ENCODE measurements around the gene TLE6. TPM values are rescaled to one million over a fixed set of nuclear protein-coding genes. Genes with fewer than 3 reads are reported as not detected.

The TLE6 gene
- total and polyA plus RNA-seq, 2 of the 8 experiments (the other 6 are each of a cell fraction or from before 2014, with no cell fraction given): 2.5 to 2.9 TPM

- CTCF ChIA-PET (ENCODE audit: partially characterized antibody): interaction anchor here (0.6 to 2.1 kb wide), 5 partner anchors 10 to 141 kb away, joined by 3 to 8 read pairs (median 4); no protein-coding TSS in a partner anchor
- H3K36me3 ChIP-seq (ENCODE audit: control insufficient read depth in 2 of 4, insufficient read depth in 4 of 4, low read length in 3 of 4): no peaks in the 10 kb centered on the region
- POLR2A ChIA-PET (ENCODE audit: partially characterized antibody): interaction anchor here (1.1 to 4.3 kb wide), 5 partner anchors 11 to 48 kb away, joined by 3 to 20 read pairs (median 4); partner anchors contain the start of gene TLE6
- H3K79me2 ChIP-seq (ENCODE audit: control insufficient read depth in 1 of 2, insufficient read depth in 2 of 2, low read length in 2 of 2): no peaks in the 10 kb centered on the region
- peaks cover 0 to 5% (median 2%) of the 10 kb centered on the region in 4 experiments; a peak in 2 of 7 replicates for H3K27me3 ChIP-seq (replicated peaks in 1 of 4; ENCODE audit: control insufficient read depth in 3 of 4, extremely low read depth in 1 of 4, insufficient read depth in 3 of 4, low read length in 3 of 4)
- no peak overlapping the region for H4K5ac ChIP-seq (ENCODE audit: insufficient read length, low read depth, low read length)
- no peak overlapping the region for H2BK20ac ChIP-seq (ENCODE audit: low read length)
- DNase-seq (ENCODE audit: low read depth in 1 of 2, low spot score in 2 of 2) (no peak), FAIRE-seq (no peak)
- peaks cover 3 to 23% (median 18%) of the 10 kb centered on the region in 4 experiments for H3K4me1 ChIP-seq (replicated peaks in 1 of 4; ENCODE audit: control insufficient read depth in 3 of 4, insufficient read depth in 4 of 4, low read length in 3 of 4)
- H3K4me2 ChIP-seq (ENCODE audit: insufficient read depth in 1 of 2, low read depth in 2 of 2, low read length in 2 of 2): peak overlapping the region; percentile 55 to 65; a peak in 1 of 4 replicates
- H3K56ac ChIP-seq (replicated peaks; ENCODE audit: insufficient read length, low read depth, low read length): no peak overlapping the region
- no peak overlapping the region for H2BK12ac ChIP-seq (ENCODE audit: low read depth, low read length)
- H4K20me1 ChIP-seq (replicated peaks in 1 of 2; ENCODE audit: control insufficient read depth in 1 of 2, insufficient read depth in 2 of 2, low read length in 2 of 2): no peaks in the 10 kb centered on the region
- H3K9ac ChIP-seq (replicated peaks in 1 of 4; ENCODE audit: extremely low read depth in 1 of 4, low read depth in 3 of 4, low read length in 3 of 4): peak overlapping the region in 1 of 4 experiments; percentile 18; a peak in 2 of 7 replicates
- H3K27ac ChIP-seq (ENCODE audit: low read depth, low read length): no peak overlapping the region; the same call in 1 of the 2 replicates
- no peaks in the 10 kb centered on the region for H3K79me1 ChIP-seq (ENCODE audit: low read depth, low read length)
- no peak overlapping the region for H3K23ac ChIP-seq (ENCODE audit: insufficient read length)
- H2BK120ac ChIP-seq (replicated peaks; ENCODE audit: low read depth, low read length): no peak overlapping the region
- no peak overlapping the region for H3K4me3 ChIP-seq (ENCODE audit: extremely low read depth in 1 of 4, insufficient read depth in 2 of 4, low read depth in 3 of 4, low read length in 4 of 4)
- no peak overlapping the region for H3K4ac ChIP-seq (replicated peaks; ENCODE audit: insufficient read length, low read depth, low read length)
- peak overlapping the region; percentile 71 for H3K18ac ChIP-seq (ENCODE audit: extremely low read depth, low read length)
- H2AK5ac ChIP-seq (ENCODE audit: low read depth, low read length): no peak overlapping the region
- H3K14ac ChIP-seq (ENCODE audit: insufficient read length): no peak overlapping the region
- peaks cover 2% of the 10 kb centered on the region; the same call in 1 of the 2 replicates for H3K23me2 ChIP-seq (ENCODE audit: low read depth, low read length)
- H2BK5ac ChIP-seq (ENCODE audit: low read depth, low read length): peak overlapping the region; percentile 32; the same call in 1 of the 2 replicates
- H3K9me3 ChIP-seq (ENCODE audit: insufficient read depth in 2 of 2, low read depth in 1 of 2, low read length in 1 of 2): no peaks in the 10 kb centered on the region
- 78% methylated on average over 10 of the region's 12 CpGs; no CpG with 5 or more reads in 1 of the 2 experiments for WGBS, 2 experiments (ENCODE audit: extremely low coverage in 1 of 2, insufficient coverage in 1 of 2, insufficient read length in 1 of 2, insufficient replicate concordance in 2 of 2, low coverage in 1 of 2, low lambda C conversion rate in 2 of 2, missing lambda C conversion rate in 1 of 2)
- no peak overlapping the region for H4K8ac ChIP-seq (ENCODE audit: extremely low read depth, insufficient read depth, low read length)
- no peak overlapping the region for H4K91ac ChIP-seq (replicated peaks; ENCODE audit: insufficient read length, low read length)
- H2AFZ ChIP-seq (ENCODE audit: low read length): no peak overlapping the region
- no peak overlapping the region for H2BK15ac ChIP-seq (ENCODE audit: low read length)
- TF ChIP-seq MAFK (IDR thresholded peaks at IDR 0.05; ENCODE audit: low read depth, low read length) (no peak), CBX8 (IDR thresholded peaks at IDR 0.05; ENCODE audit: borderline replicate concordance, low read depth, low read length) (no peak), BCL11A (IDR thresholded peaks at IDR 0.05; ENCODE audit: low read depth in 2 of 2, low read length in 2 of 2) (no peak), CTBP2 (IDR thresholded peaks at IDR 0.05; ENCODE audit: borderline replicate concordance, insufficient read depth, insufficient read length, low read length) (no peak), NRF1 (IDR thresholded peaks at IDR 0.05; ENCODE audit: low read depth, low read length) (no peak), USF2 (IDR thresholded peaks at IDR 0.05; ENCODE audit: low read length) (no peak), SAP30 (IDR thresholded peaks at IDR 0.05; ENCODE audit: insufficient read depth, insufficient replicate concordance, low read length) (no peak), JUND (IDR thresholded peaks at IDR 0.05; ENCODE audit: low read length) (no peak), TBP (IDR thresholded peaks at IDR 0.05; ENCODE audit: low read depth, low read length) (no peak), ZNF274 (IDR thresholded peaks at IDR 0.05; ENCODE audit: borderline replicate concordance, extremely low read depth, low read length) (no peak)
These were observed 10.4 kb downstream of the TLE6 start for GRCh38 chr19:2987797-2988196.
